GM12878 (cell line): ENCODE results near the gene TP53I3. TPM values are rescaled to one million over a fixed set of nuclear protein-coding genes. Genes with fewer than 3 reads are reported as not detected.

Source experiments
- ATAC-seq: fragments of 200-7000 bp; cut with Tn5 transposase; 3 replicates; pipeline ENCODE4 v1.9.1; 2020; ENCODE audit warnings: mild to moderate bottlenecking, moderate library complexity
- BruUV-seq: library from RNA; stranded (reverse); fragments of 400-500 nt; replicated peaks from 2 replicates; lab custom pipeline; 2021; lab: Mats Ljungman, UMichigan
- CTCF ChIA-PET: fragments of 300-600 bp; sonication (Branson Sonifier 250); formaldehyde crosslinking; extraction: SDS; loops from one replicate; lab custom pipeline; 2021; ENCODE audit warnings: inconsistent platforms; lab: Yijun Ruan, JAX
- POLR2A ChIA-PET: fragments of 350-600 bp; formaldehyde crosslinking; extraction: SDS; loops from one replicate; lab custom pipeline; 2021; ENCODE audit warnings: inconsistent platforms; lab: Charles Lee
- RAD21 ChIA-PET: fragments of 300-600 bp; sonication (Branson Sonifier 250); formaldehyde crosslinking; loops from one replicate; lab custom pipeline; 2023; ENCODE audit warnings: antibody characterized with exemption; ENCODE audit not compliant: unreplicated experiment; lab: Charles Lee
- SMC1A ChIA-PET: fragments of 300-600 bp; sonication (Branson Sonifier 250); formaldehyde crosslinking; loops from one replicate; lab custom pipeline; 2023; ENCODE audit not compliant: unreplicated experiment, uncharacterized antibody; lab: Charles Lee
- DNase-seq: peaks from one replicate; pipeline ENCODE4 v3.0.0-alpha.2; 2011; ENCODE audit warnings: low read depth, low spot score
- FAIRE-seq: peaks from 3 replicates; lab custom pipeline; 2011; peaks lifted over from hg19 to GRCh38; lab: Jason Lieb, UNC
- H2AFZ ChIP-seq: 2 replicates; pipeline ENCODE4 v1.6.0; 2011; ENCODE audit warnings: low read depth, low read length, control low read depth; ENCODE audit not compliant: control insufficient read depth
- H3K27ac ChIP-seq: 2 replicates; pipeline ENCODE4 v1.5.1; 2011; ENCODE audit warnings: control low read depth; ENCODE audit not compliant: control insufficient read depth, insufficient read depth
- H3K27me3 ChIP-seq, 2 experiments: replicated peaks in 1 of 2; 2 replicates each; pipeline versions ENCODE4 v1.6.0 to v1.6.1; 2011; ENCODE audit warnings: low read length in 1 of 2; ENCODE audit not compliant: control insufficient read depth in 2 of 2, insufficient read depth in 2 of 2
- H3K36me3 ChIP-seq, 2 experiments: 2 replicates each; pipeline ENCODE4 v1.5.1; 2011; ENCODE audit warnings: low read length in 1 of 2; ENCODE audit not compliant: control insufficient read depth in 2 of 2, insufficient read depth in 2 of 2
- H3K4me1 ChIP-seq: 2 replicates; pipeline ENCODE4 v1.6.1; 2011; ENCODE audit warnings: mild to moderate bottlenecking, low read length, moderate library complexity, mixed read lengths; ENCODE audit not compliant: control insufficient read depth, insufficient read depth
- H3K4me2 ChIP-seq: 2 replicates; pipeline ENCODE4 v1.6.0; 2011; ENCODE audit warnings: control low read depth; ENCODE audit not compliant: control insufficient read depth, insufficient read depth
- H3K4me3 ChIP-seq: fragments of 200-600 bp; sonication (generic); 2 replicates; pipeline ENCODE4 v1.5.1; 2016
- H3K79me2 ChIP-seq: 2 replicates; pipeline ENCODE4 v1.6.0; 2011; ENCODE audit warnings: low read length; ENCODE audit not compliant: control insufficient read depth, insufficient read depth
- H3K9ac ChIP-seq: 2 replicates; pipeline ENCODE4 v1.8.0; 2011; ENCODE audit warnings: low read length, control low read depth, mixed read lengths; ENCODE audit not compliant: control insufficient read depth, insufficient read depth
- H3K9me3 ChIP-seq: replicated peaks from 3 replicates; pipeline ENCODE4 v1.5.1; 2011; ENCODE audit warnings: mild to moderate bottlenecking, low read length; ENCODE audit not compliant: control insufficient read depth, insufficient read depth
- H4K20me1 ChIP-seq: 2 replicates; pipeline ENCODE4 v1.6.0; 2011; ENCODE audit not compliant: control insufficient read depth, insufficient read depth
- BACH1 ChIP-seq: fragments of 450-650 bp; IDR thresholded peaks from 2 replicates; pipeline ENCODE4 v1.6.1; 2017; ENCODE audit warnings: mild to moderate bottlenecking, borderline replicate concordance
- FOS ChIP-seq: IDR thresholded peaks from 3 replicates; pipeline ENCODE4 v1.6.1; 2011; ENCODE audit warnings: borderline replicate concordance; ENCODE audit not compliant: insufficient read length; ENCODE audit errors: extremely low read depth
- HDGF ChIP-seq: fragments of 450-650 bp; IDR thresholded peaks from 2 replicates; pipeline ENCODE4 v1.6.1; 2016; ENCODE audit warnings: antibody characterized with exemption
- MAX ChIP-seq: IDR thresholded peaks from 2 replicates; pipeline ENCODE4 v1.6.1; 2012; ENCODE audit warnings: low read depth, low read length, improper control_type of control experiment
- MTA2 ChIP-seq: fragments of 450-650 bp; IDR thresholded peaks from 2 replicates; pipeline ENCODE4 v1.6.1; 2016; ENCODE audit warnings: low read depth, mild to moderate bottlenecking, moderate library complexity
- NFIC ChIP-seq: IDR thresholded peaks from 2 replicates; pipeline ENCODE4 v1.6.1; 2012; ENCODE audit warnings: low read depth, mild to moderate bottlenecking, inconsistent platforms, low read length, moderate library complexity
- PAX8 ChIP-seq: fragments of 450-650 bp; IDR thresholded peaks from 2 replicates; pipeline ENCODE4 v1.6.1; 2017; ENCODE audit warnings: mild to moderate bottlenecking, moderate library complexity
- SMC3 ChIP-seq: IDR thresholded peaks from 2 replicates; pipeline ENCODE4 v1.6.1; 2011; ENCODE audit warnings: low read length, improper control_type of control experiment, borderline replicate concordance
- SREBF2 ChIP-seq: IDR thresholded peaks from 2 replicates; pipeline ENCODE4 v1.6.1; 2012; ENCODE audit warnings: mild to moderate bottlenecking, low read length
- USF2 ChIP-seq: IDR thresholded peaks from 2 replicates; pipeline ENCODE4 v1.6.1; 2011; ENCODE audit warnings: low read depth, low read length, improper control_type of control experiment, borderline replicate concordance
- ZZZ3 ChIP-seq: IDR thresholded peaks from 2 replicates; pipeline ENCODE4 v1.6.1; 2011; ENCODE audit warnings: low read depth; ENCODE audit not compliant: control insufficient read depth, insufficient read length
- WGBS: methylation state at CpG from one replicate; pipeline ENCODE4 v1.1.6; 2016; ENCODE audit warnings: low lambda C conversion rate; ENCODE audit not compliant: insufficient replicate concordance, insufficient coverage; ENCODE audit errors: missing lambda C conversion rate; 5-methylcytosine and 5-hydroxymethylcytosine counted together
- in situ Hi-C: fragments of 300-500 bp; cut with MboI; formaldehyde crosslinking; loops from 9 replicates; pipeline ENCODE4 v1.14.3; 2018; ENCODE audit warnings: mixed read lengths
- intact Hi-C: fragments of 100-400 bp; cut with micrococcal nuclease; formaldehyde crosslinking; loops from one replicate; pipeline ENCODE4 v1.14.2; 2022; ENCODE audit not compliant: unreplicated experiment
- polyA plus RNA-seq, 11 experiments: library from polyadenylated mRNA; depleted of rRNA in 4 of 11; unstranded in 6 of 11; stranded (reverse) in 5 of 11; fragments of >200 nt; fragmentation: Nextera tagmentation in 4 of 11; fragmentation: Illumina TruSeq in 1 of 11; extraction: Ambion mirVana in 4 of 11; extraction: Trizol in 1 of 11; gene quantifications; 1 replicate in 1 of 11; 2 replicates in 10 of 11; pipeline versions ENCODE4 v1.2.1 to v1.2.3, GENCODE V29; 2011 to 2016; ENCODE audit warnings: inconsistent platforms in 2 of 11, missing spikeins in 2 of 11, low read depth in 1 of 11
- total RNA-seq, 4 experiments: library from RNA; depleted of rRNA in 3 of 4; stranded (reverse); fragments of >200 nt in 3 of 4; fragmentation: Illumina TruSeq in 1 of 4; extraction: Trizol in 1 of 4; gene quantifications; 2 replicates each; pipeline versions ENCODE4 v1.2.1 to v1.2.3, GENCODE V29; 2013 to 2021
- TF ChIP-seq, protein P1 (sequence below): fragments of 450-650 bp; IDR thresholded peaks from 2 replicates; pipeline ENCODE4 v1.6.1; 2017; ENCODE audit warnings: mild to moderate bottlenecking, moderate library complexity
- TF ChIP-seq, protein P2 (sequence below): IDR thresholded peaks from 2 replicates; pipeline ENCODE4 v1.6.1; 2011; ENCODE audit warnings: borderline replicate concordance, low read depth, mild to moderate bottlenecking, moderate library complexity, low read length; ENCODE audit not compliant: insufficient read depth, poor library complexity, severe bottlenecking

The TP53I3 gene
- total and polyA plus RNA-seq, 10 of the 15 experiments (the other 5 are each of a cell fraction or from before 2014, with no cell fraction given) = 1.4 to 57.4 (median 11.6) TPM

- Histone ChIP-seq H3K27me3 (no peaks in the 10 kb centered on the region), H3K36me3 (no peaks in the 10 kb centered on the region; a peak in 2 of 4 replicates), H3K4me1 (peaks cover 9% of the 10 kb centered on the region), H3K79me2 (peaks cover 22% of the 10 kb centered on the region), H4K20me1 (no peaks in the 10 kb centered on the region), H3K9ac (peak overlapping the region; percentile 79), H3K27ac (no peak overlapping the region), H3K4me3 (peak overlapping the region; percentile 89; the same call in 1 of the 2 replicates), H3K4me2 (peak overlapping the region; percentile 87), H3K9me3 (no peaks in the 10 kb centered on the region; the same call in 2 of the 3 replicates), H2AFZ (no peak overlapping the region; the same call in 1 of the 2 replicates)
- intact Hi-C loops (loop anchor here (2.0 kb wide), 1 partner anchor 151 kb away; the partner anchor contains the start of gene ATAD2B), in situ Hi-C loops (no loop called here)
- no peak for DNase-seq
- TSS peak; percentile 31 for BruUV-seq
- 98% methylated on average over 2 of the region's 2 CpGs for WGBS
- ChIA-PET POLR2A (interaction anchor here (0.7 to 1.5 kb wide), 3 partner anchors 12 to 108 kb away, joined by 3 to 6 read pairs (median 3); no protein-coding TSS in a partner anchor), CTCF (interaction anchor here (0.6 to 3.8 kb wide), 3 partner anchors 10 to 283 kb away, joined by 3 to 34 read pairs (median 4); partner anchors contain the start of gene ATAD2B), SMC1A (interaction anchor here (0.5 to 4.0 kb wide), 4 partner anchors 150 to 253 kb away, joined by 3 to 24 read pairs (median 4); partner anchors contain the start of gene ATAD2B), RAD21 (interaction anchor here (2.6 kb wide), 1 partner anchor 253 kb away, joined by 16 read pairs; no protein-coding TSS in a partner anchor)
- ATAC-seq = no peak
- no peak for FAIRE-seq
- TF ChIP-seq NFIC = no peak
- TF ChIP-seq PAX8 = no peak
- no peak for TF ChIP-seq SMC3
- TF ChIP-seq, protein P1, sequence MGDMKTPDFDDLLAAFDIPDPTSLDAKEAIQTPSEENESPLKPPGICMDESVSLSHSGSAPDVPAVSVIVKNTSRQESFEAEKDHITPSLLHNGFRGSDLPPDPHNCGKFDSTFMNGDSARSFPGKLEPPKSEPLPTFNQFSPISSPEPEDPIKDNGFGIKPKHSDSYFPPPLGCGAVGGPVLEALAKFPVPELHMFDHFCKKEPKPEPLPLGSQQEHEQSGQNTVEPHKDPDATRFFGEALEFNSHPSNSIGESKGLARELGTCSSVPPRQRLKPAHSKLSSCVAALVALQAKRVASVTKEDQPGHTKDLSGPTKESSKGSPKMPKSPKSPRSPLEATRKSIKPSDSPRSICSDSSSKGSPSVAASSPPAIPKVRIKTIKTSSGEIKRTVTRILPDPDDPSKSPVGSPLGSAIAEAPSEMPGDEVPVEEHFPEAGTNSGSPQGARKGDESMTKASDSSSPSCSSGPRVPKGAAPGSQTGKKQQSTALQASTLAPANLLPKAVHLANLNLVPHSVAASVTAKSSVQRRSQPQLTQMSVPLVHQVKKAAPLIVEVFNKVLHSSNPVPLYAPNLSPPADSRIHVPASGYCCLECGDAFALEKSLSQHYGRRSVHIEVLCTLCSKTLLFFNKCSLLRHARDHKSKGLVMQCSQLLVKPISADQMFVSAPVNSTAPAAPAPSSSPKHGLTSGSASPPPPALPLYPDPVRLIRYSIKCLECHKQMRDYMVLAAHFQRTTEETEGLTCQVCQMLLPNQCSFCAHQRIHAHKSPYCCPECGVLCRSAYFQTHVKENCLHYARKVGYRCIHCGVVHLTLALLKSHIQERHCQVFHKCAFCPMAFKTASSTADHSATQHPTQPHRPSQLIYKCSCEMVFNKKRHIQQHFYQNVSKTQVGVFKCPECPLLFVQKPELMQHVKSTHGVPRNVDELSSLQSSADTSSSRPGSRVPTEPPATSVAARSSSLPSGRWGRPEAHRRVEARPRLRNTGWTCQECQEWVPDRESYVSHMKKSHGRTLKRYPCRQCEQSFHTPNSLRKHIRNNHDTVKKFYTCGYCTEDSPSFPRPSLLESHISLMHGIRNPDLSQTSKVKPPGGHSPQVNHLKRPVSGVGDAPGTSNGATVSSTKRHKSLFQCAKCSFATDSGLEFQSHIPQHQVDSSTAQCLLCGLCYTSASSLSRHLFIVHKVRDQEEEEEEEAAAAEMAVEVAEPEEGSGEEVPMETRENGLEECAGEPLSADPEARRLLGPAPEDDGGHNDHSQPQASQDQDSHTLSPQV = no peak
- TF ChIP-seq USF2 = no peak
- TF ChIP-seq HDGF = no peak
- TF ChIP-seq ZZZ3 = no peak
- TF ChIP-seq FOS = no peak
- no peak for TF ChIP-seq SREBF2
- TF ChIP-seq MAX = no peak
- no peak for TF ChIP-seq MTA2
- TF ChIP-seq BACH1 = no peak
- TF ChIP-seq, protein P2, sequence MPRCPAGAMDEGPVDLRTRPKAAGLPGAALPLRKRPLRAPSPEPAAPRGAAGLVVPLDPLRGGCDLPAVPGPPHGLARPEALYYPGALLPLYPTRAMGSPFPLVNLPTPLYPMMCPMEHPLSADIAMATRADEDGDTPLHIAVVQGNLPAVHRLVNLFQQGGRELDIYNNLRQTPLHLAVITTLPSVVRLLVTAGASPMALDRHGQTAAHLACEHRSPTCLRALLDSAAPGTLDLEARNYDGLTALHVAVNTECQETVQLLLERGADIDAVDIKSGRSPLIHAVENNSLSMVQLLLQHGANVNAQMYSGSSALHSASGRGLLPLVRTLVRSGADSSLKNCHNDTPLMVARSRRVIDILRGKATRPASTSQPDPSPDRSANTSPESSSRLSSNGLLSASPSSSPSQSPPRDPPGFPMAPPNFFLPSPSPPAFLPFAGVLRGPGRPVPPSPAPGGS = no peak
Observed at GRCh38 chr2:24077879-24078278, 6.8 kb downstream of the TP53I3 start.
